ENCODE results near the gene GRAMD1B.
A peak's percentile ranks its signal among the peaks of the same experiment; 100 is the strongest.

The GRAMD1B gene

GRCh38 chr11:123535401-123535800 lies 105.3 kb downstream of the GRAMD1B start:
- DNase-seq (ENCODE audit: low read depth in 3 of 3) = no peak

- no peak for DNase-seq (ENCODE audit: low read depth in 3 of 3)
These were observed 106.8 kb downstream of the GRAMD1B start for GRCh38 chr11:123536690-123537437.

- DNase-seq (ENCODE audit: low read depth in 3 of 3) = no peak
These were observed 107.7 kb downstream of the GRAMD1B start for GRCh38 chr11:123537726-123538125.

- DNase-seq (ENCODE audit: low read depth in 3 of 3) = no peak
These were observed 113.7 kb downstream of the GRAMD1B start for GRCh38 chr11:123543797-123544196.

- DNase-seq (ENCODE audit: low read depth in 3 of 3) = no peak
These were observed 114.7 kb downstream of the GRAMD1B start for GRCh38 chr11:123544631-123545375.

- DNase-seq (ENCODE audit: low read depth in 3 of 3) = no peak
These were observed 115.7 kb downstream of the GRAMD1B start for GRCh38 chr11:123545726-123546270.

GRCh38 chr11:123546515-123546914 lies 116.4 kb downstream of the GRAMD1B start:
- DNase-seq (ENCODE audit: low read depth in 3 of 3) = no peak

GRCh38 chr11:123547180-123547579 lies 117.1 kb downstream of the GRAMD1B start:
- no peak for DNase-seq (ENCODE audit: low read depth in 3 of 3)

GRCh38 chr11:123548774-123549173 lies 118.7 kb downstream of the GRAMD1B start:
- no peak for DNase-seq (ENCODE audit: low read depth in 3 of 3)

GRCh38 chr11:123549926-123550917 lies 120.2 kb downstream of the GRAMD1B start:
- DNase-seq (ENCODE audit: low read depth in 3 of 3) = no peak

GRCh38 chr11:123551079-123551478 lies 121.0 kb downstream of the GRAMD1B start:
- no peak for DNase-seq (ENCODE audit: low read depth in 3 of 3)

- DNase-seq (ENCODE audit: low read depth in 3 of 3) = no peak
These were observed 126.6 kb downstream of the GRAMD1B start for GRCh38 chr11:123556633-123557032.

GRCh38 chr11:123558536-123559315 lies 128.7 kb downstream of the GRAMD1B start:
- no peak for DNase-seq (ENCODE audit: low read depth in 3 of 3)

- DNase-seq (ENCODE audit: low read depth in 3 of 3) = no peak
These were observed 129.5 kb downstream of the GRAMD1B start for GRCh38 chr11:123559523-123559955.

- peak in 1 of 3 experiments; percentile 2 for DNase-seq (ENCODE audit: low read depth in 3 of 3)
These were observed 129.9 kb downstream of the GRAMD1B start for GRCh38 chr11:123560006-123560405.

GRCh38 chr11:123561431-123561800 lies 131.3 kb downstream of the GRAMD1B start:
- no peak for DNase-seq (ENCODE audit: low read depth in 3 of 3)

GRCh38 chr11:123562158-123562557 lies 132.1 kb downstream of the GRAMD1B start:
- no peak for DNase-seq (ENCODE audit: low read depth in 3 of 3)

GRCh38 chr11:123562829-123563228 lies 132.8 kb downstream of the GRAMD1B start:
- DNase-seq (ENCODE audit: low read depth in 3 of 3) = no peak

- DNase-seq (ENCODE audit: low read depth in 3 of 3) = no peak
These were observed 134.2 kb downstream of the GRAMD1B start for GRCh38 chr11:123564221-123564620.

- DNase-seq (ENCODE audit: low read depth in 3 of 3) = no peak
These were observed 136.8 kb downstream of the GRAMD1B start for GRCh38 chr11:123566852-123567251.

- no peak for DNase-seq (ENCODE audit: low read depth in 3 of 3)
These were observed 137.4 kb downstream of the GRAMD1B start for GRCh38 chr11:123567466-123567865.

All from stimulated activated CD4-positive, alpha-beta T cell treated with anti-CD3 and anti-CD28 coated beads, TNF-alpha, amount 100 ng/mL, for 24 hours (primary cell).